ENCODE measurements around the gene PP2D1. TPM values are rescaled to one million over a fixed set of nuclear protein-coding genes. Genes with fewer than 3 reads are reported as not detected.
A peak's percentile ranks its signal among the peaks of the same experiment; 100 is the strongest.

Gene PP2D1
- total and polyA plus RNA-seq, 9 of the 15 experiments (the other 6 are each of a cell fraction or from before 2014, with no cell fraction given) = 0.07 to 0.10 TPM; not detected in 7

GRCh38 chr3:19947549-19948225 lies 64.4 kb downstream of the PP2D1 start:
- Histone ChIP-seq H4K20me1 (replicated peaks; ENCODE audit: control insufficient read depth, insufficient read depth, low read length) (peaks cover 12% of the 10 kb centered on the region; the same call in 1 of the 2 replicates), H3K27me3 (ENCODE audit: control insufficient read depth in 2 of 2, insufficient read depth in 2 of 2, low read length in 2 of 2) (no peaks in the 10 kb centered on the region), H3K4me3 (peak overlapping the region; percentile 91), H3K9ac (ENCODE audit: insufficient read depth in 1 of 2, low read depth in 2 of 2, low read length in 2 of 2) (peak overlapping the region; percentile 91 to 99), H3K36me3 (ENCODE audit: control insufficient read depth, insufficient read depth, low read length) (peaks cover 28% of the 10 kb centered on the region), H3K79me2 (ENCODE audit: control insufficient read depth, insufficient read depth, low read length) (peaks cover 70% of the 10 kb centered on the region), H3K27ac (ENCODE audit: extremely low read depth, low read depth, low read length) (peak overlapping the region; percentile 98), H3K4me2 (ENCODE audit: insufficient read depth, low read length) (peak overlapping the region; percentile 99), H3K9me3 (replicated peaks; ENCODE audit: control insufficient read depth, insufficient read depth, low read depth, low read length) (no peaks in the 10 kb centered on the region), H2AFZ (ENCODE audit: low read depth, low read length) (peak overlapping the region; percentile 89), H3K9me1 (ENCODE audit: control insufficient read depth, insufficient read depth, low read length) (no peaks in the 10 kb centered on the region), H3K4me1 (replicated peaks in 1 of 2; ENCODE audit: control insufficient read depth in 2 of 2, insufficient read depth in 2 of 2, low read length in 2 of 2) (peaks cover 9 to 11% of the 10 kb centered on the region in 2 experiments; a peak in 4 of 5 replicates)
- DNase-seq (ENCODE audit: extremely low read depth in 1 of 4, low spot score in 3 of 4) (peak in 3 of 4 experiments; percentile 66 to 78 (median 72)), ATAC-seq (peak; percentile 69), FAIRE-seq (peak; percentile 81)
- ChIA-PET CTCF (ENCODE audit: low intra/inter-chr PET ratio) (no interaction called here), POLR2A (interaction anchor here (0.7 to 3.6 kb wide), 10 partner anchors 11 to 218 kb away, joined by 3 to 34 read pairs (median 4); no protein-coding TSS in a partner anchor)
- intact Hi-C loops (cut with micrococcal nuclease) (loop anchor here (1.0 to 10.0 kb wide), 5 partner anchors 45 to 377 kb away; partner anchors contain the start of gene SGO1), in situ Hi-C loops (cut with MboI) (loop anchor here (5.0 kb wide), 1 partner anchor 95 kb away; the partner anchor contains the start of gene KAT2B)
- 1% methylated on average over 30 of the region's 30 CpGs for WGBS (ENCODE audit: insufficient coverage, low coverage, missing lambda C conversion rate)
- TSS peak; percentile 42 for BruUV-seq (replicated peaks)
- TF ChIP-seq TAF9B (IDR thresholded peaks at IDR 0.05; ENCODE audit: partially characterized antibody) = no peak
- no peak for TF ChIP-seq PRMT5 (CRISPR knock-in tag; IDR thresholded peaks at IDR 0.05)
- no peak for TF ChIP-seq CREBBP (IDR thresholded peaks at IDR 0.05; ENCODE audit: low read depth, low read length)
- TF ChIP-seq PRPF4 (IDR thresholded peaks at IDR 0.05; ENCODE audit: insufficient read depth, low read depth, low read length, poor library complexity, severe bottlenecking) = no peak
- peak in 1 of 2 experiments; percentile 15; a peak in 1 of 4 replicates for TF ChIP-seq ARNT (IDR thresholded peaks at IDR 0.05)
- 0 out of 2 replicates have a peak, but pooled peaks have one; percentile 4 for TF ChIP-seq KLF13 (tag; IDR thresholded peaks at IDR 0.05; ENCODE audit: borderline replicate concordance, low read depth)
- TF ChIP-seq NFRKB (IDR thresholded peaks at IDR 0.05; ENCODE audit: low read depth) = peak; percentile 41; the same call in 1 of the 2 replicates
- no peak for TF ChIP-seq NR2C2 (CRISPR knock-in tag; IDR thresholded peaks at IDR 0.05)
- 0 out of 2 replicates have a peak, but pooled peaks have one; percentile 9 for TF ChIP-seq NR2C2 (tag; IDR thresholded peaks at IDR 0.05)
- TF ChIP-seq CEBPG (CRISPR knock-in tag; IDR thresholded peaks at IDR 0.05) = 0 out of 2 replicates have a peak, but pooled peaks have one; percentile 19
- no peak for TF ChIP-seq CEBPG (tag; conservative IDR thresholded peaks at IDR 0.05 in 1 of 2, IDR thresholded peaks at IDR 0.05 in 1 of 2)
- no peak for TF ChIP-seq ZNF696 (CRISPR knock-in tag; conservative IDR thresholded peaks at IDR 0.05)
- TF ChIP-seq IRF1 (CRISPR knock-in tag; IDR thresholded peaks at IDR 0.05; ENCODE audit: borderline replicate concordance) = no peak
- TF ChIP-seq FOXK1 (CRISPR knock-in tag; IDR thresholded peaks at IDR 0.05; ENCODE audit: borderline replicate concordance) = peak; percentile 91; the same call in 1 of the 2 replicates
- TF ChIP-seq NR1H2 (CRISPR knock-in tag; IDR thresholded peaks at IDR 0.05) = no peak; the same call in 1 of the 2 replicates
- TF ChIP-seq, protein P1, sequence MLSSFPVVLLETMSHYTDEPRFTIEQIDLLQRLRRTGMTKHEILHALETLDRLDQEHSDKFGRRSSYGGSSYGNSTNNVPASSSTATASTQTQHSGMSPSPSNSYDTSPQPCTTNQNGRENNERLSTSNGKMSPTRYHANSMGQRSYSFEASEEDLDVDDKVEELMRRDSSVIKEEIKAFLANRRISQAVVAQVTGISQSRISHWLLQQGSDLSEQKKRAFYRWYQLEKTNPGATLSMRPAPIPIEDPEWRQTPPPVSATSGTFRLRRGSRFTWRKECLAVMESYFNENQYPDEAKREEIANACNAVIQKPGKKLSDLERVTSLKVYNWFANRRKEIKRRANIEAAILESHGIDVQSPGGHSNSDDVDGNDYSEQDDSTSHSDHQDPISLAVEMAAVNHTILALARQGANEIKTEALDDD (IDR thresholded peaks at IDR 0.05) = no peak
- TF ChIP-seq, protein P2, sequence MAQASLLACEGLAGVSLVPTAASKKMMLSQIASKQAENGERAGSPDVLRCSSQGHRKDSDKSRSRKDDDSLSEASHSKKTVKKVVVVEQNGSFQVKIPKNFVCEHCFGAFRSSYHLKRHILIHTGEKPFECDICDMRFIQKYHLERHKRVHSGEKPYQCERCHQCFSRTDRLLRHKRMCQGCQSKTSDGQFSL (CRISPR knock-in tag; IDR thresholded peaks at IDR 0.05) = peak; percentile 91
- TF ChIP-seq, protein P2 (tag; IDR thresholded peaks at IDR 0.05) = no peak
- no peak for TF ChIP-seq ZNF239 (CRISPR knock-in tag; IDR thresholded peaks at IDR 0.05)

All from K562 (cell line).